Colonic mucosa (tissue), 4 donors: ENCODE results near the gene LIPG. TPM values are rescaled to one million over a fixed set of nuclear protein-coding genes. Genes with fewer than 3 reads are reported as not detected.

Source experiments
- DNase-seq: peaks from one replicate; pipeline ENCODE4 v3.0.0-alpha.2; 2020
- H3K27ac ChIP-seq: fragments of 200-600 bp; one replicate; pipeline ENCODE4 v1.8.0; 2021
- H3K27me3 ChIP-seq: fragments of 200-600 bp; one replicate; pipeline ENCODE4 v1.8.0; 2021
- H3K36me3 ChIP-seq: fragments of 200-600 bp; one replicate; pipeline ENCODE4 v1.8.0; 2021
- H3K4me1 ChIP-seq: fragments of 200-600 bp; one replicate; pipeline ENCODE4 v1.8.0; 2021; ENCODE audit warnings: mild to moderate bottlenecking
- H3K4me3 ChIP-seq: fragments of 200-600 bp; one replicate; pipeline ENCODE4 v1.8.0; 2021
- H3K9ac ChIP-seq, 2 donors: one replicate each; pipeline ENCODE4 v1.7.0; 2013; ENCODE audit warnings: control low read depth in 2 of 2, low read depth in 2 of 2, low read length in 2 of 2
- H3K9me3 ChIP-seq: fragments of 200-600 bp; one replicate; pipeline ENCODE4 v1.8.0; 2021
- CTCF ChIP-seq: fragments of 200-600 bp; IDR thresholded peaks from one replicate; pipeline ENCODE4 v1.8.0; 2022; ENCODE audit warnings: antibody characterized with exemption, mild to moderate bottlenecking
- intact Hi-C: fragments of 100-400 bp; cut with DNase I; formaldehyde crosslinking; loops from one replicate; pipeline ENCODE4 v1.14.1; 2022
- total RNA-seq, 2 donors: library from RNA; stranded (reverse); fragmentation: NEBNext Ultra II Directional in 1 of 2; extraction: Animal tissue kit (Norgen Biotek cat#: 25700) in 1 of 2; gene quantifications; one replicate each; pipeline ENCODE4 v1.2.1, GENCODE V29; 2021
- donor health status: healthy.
- donor health status: DM: no; HTN: no; CAD: no.
- donor health status: DM: no; HTN: no; CAD: no.

LIPG gene
- total RNA-seq, 2 donors from 2014 or later, result 25.5 to 32.1 TPM

- Histone ChIP-seq H3K27me3 (no peaks in the 10 kb centered on the region), H3K9ac (no peak overlapping the region), H3K9me3 (no peaks in the 10 kb centered on the region), H3K27ac (no peak overlapping the region), H3K36me3 (no peaks in the 10 kb centered on the region), H3K4me1 (peaks cover 5% of the 10 kb centered on the region), H3K4me3 (no peak overlapping the region)
- intact Hi-C loops, result no loop called here
- no peak for DNase-seq
- TF ChIP-seq CTCF, result no peak
Observed at GRCh38 chr18:49613641-49614151, 51.8 kb downstream of the LIPG start.

GRCh38 chr18:49616618-49617328 lies 54.9 kb downstream of the LIPG start:
- Histone ChIP-seq H3K4me3 (no peak overlapping the region), H3K36me3 (no peaks in the 10 kb centered on the region), H3K4me1 (peaks cover 5% of the 10 kb centered on the region), H3K9me3 (no peaks in the 10 kb centered on the region), H3K9ac (no peak overlapping the region), H3K27me3 (no peaks in the 10 kb centered on the region), H3K27ac (no peak overlapping the region)
- no peak for TF ChIP-seq CTCF
- intact Hi-C loops, result no loop called here
- no peak for DNase-seq

GRCh38 chr18:49617329-49617695 lies 55.5 kb downstream of the LIPG start:
- intact Hi-C loops, result no loop called here
- Histone ChIP-seq H3K4me3 (no peak overlapping the region), H3K4me1 (peaks cover 5% of the 10 kb centered on the region), H3K27me3 (no peaks in the 10 kb centered on the region), H3K9ac (no peak overlapping the region), H3K27ac (no peak overlapping the region), H3K36me3 (no peaks in the 10 kb centered on the region), H3K9me3 (no peaks in the 10 kb centered on the region)
- DNase-seq, result no peak
- TF ChIP-seq CTCF, result no peak

- Histone ChIP-seq H3K27ac (no peak overlapping the region), H3K9ac (no peak overlapping the region), H3K4me1 (peaks cover 5% of the 10 kb centered on the region), H3K36me3 (no peaks in the 10 kb centered on the region), H3K4me3 (no peak overlapping the region), H3K27me3 (no peaks in the 10 kb centered on the region), H3K9me3 (no peaks in the 10 kb centered on the region)
- DNase-seq, result no peak
- no peak for TF ChIP-seq CTCF
- intact Hi-C loops, result no loop called here
Observed at GRCh38 chr18:49617865-49618264, 56.0 kb downstream of the LIPG start.

GRCh38 chr18:49618742-49619681 lies 57.2 kb downstream of the LIPG start:
- no peak overlapping the region for H3K27ac ChIP-seq

More at GRCh38 chr18:49618742-49619681, 57.2 kb downstream of the LIPG start:
- DNase-seq, result peak; percentile 74
- Histone ChIP-seq H3K4me3 (no peak overlapping the region), H3K4me1 (peaks cover 3% of the 10 kb centered on the region), H3K27me3 (no peaks in the 10 kb centered on the region), H3K9me3 (no peaks in the 10 kb centered on the region), H3K36me3 (no peaks in the 10 kb centered on the region), H3K9ac (no peak overlapping the region)
- TF ChIP-seq CTCF, result no peak
- intact Hi-C loops, result no loop called here
